RPMI8226 (cell line): Measurements from ENCODE around the gene CCDC47.
A peak's percentile ranks its signal among the peaks of the same experiment; 100 is the strongest.
"Not testable (repeated sequence)": the region's sequence is repeated elsewhere in the genome, so short reads cannot be mapped to it uniquely, and the experiment has no call there.

Experiments
- DNase-seq: peaks from one replicate; pipeline ENCODE4 v3.0.0-alpha.2; 2015

Gene CCDC47

DNA sequence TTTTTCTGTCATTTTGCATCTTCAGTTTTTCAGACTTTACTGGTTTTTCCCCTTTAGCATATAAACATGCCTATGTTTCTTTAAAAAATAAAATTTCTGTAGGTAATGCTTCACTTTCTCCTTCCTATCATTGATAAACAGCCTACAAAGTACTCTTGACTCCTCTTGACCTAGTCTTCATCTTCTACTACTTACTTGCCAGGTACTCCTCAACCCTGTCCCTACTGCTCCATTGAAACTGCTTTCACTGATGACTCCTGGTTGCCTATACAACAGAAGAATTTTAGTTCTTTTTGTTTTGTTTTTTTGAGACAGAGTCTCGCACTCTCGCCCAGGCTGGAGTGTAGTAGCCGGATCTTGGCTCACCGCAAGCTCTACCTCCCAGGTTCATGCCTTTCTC is 7.5 kb upstream of the CCDC47 start:
- no peak for DNase-seq

- DNase-seq = no peak
Measured at GRCh38 chr17:63780507-63780906, 7.1 kb upstream of the CCDC47 start.

GRCh38 chr17:63775420-63775819 is 2.0 kb upstream of the CCDC47 start:
- DNase-seq = no peak

DNA sequence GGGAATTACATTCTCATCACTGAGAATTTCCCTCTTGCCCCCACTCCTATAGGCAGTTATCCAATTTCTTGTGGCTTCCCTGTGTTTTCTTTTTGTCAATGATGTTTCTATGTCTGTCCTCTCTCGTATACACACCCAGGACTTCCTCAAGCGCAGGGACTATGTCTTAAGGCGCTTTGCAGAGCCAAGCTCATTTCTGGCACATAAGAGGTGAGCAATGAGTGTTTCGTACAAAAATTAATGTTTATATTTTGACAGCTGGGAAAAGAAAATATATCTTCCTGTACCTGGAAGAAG is 1.5 kb upstream of the CCDC47 start:
- peak; percentile 20 for DNase-seq

GRCh38 chr17:63774141-63774968 is 958 bp upstream of the CCDC47 start, which contains the start of gene DDX42:
Gene DDX42 (plus strand): TSS chr17:63774170. CDS start chr17:63787050, 12,880 bp downstream.
- DNase-seq = no peak

GRCh38 chr17:63772801-63773271 is 561 bp downstream of the CCDC47 start:
- peak; percentile 19 for DNase-seq

DNA sequence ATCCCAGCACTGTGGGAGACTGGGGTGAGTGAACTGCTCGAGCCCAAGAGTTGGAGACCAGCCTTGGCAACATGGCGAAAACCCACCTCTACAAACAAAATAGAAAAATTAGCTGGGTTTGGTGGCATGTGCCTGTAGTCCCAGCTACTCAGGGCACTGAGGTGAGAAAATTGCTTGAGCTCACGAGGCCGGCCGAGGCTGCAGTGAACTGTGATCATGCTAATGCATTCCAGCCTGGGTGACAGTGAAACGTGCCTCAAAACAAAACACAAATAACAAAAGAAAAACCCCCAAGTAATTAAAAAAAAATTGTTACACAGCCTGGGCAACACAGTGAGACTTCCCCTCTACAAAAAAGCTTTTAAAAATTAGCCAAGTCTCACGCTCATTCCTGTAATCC is 5.0 kb downstream of the CCDC47 start:
- DNase-seq = no peak

DNA sequence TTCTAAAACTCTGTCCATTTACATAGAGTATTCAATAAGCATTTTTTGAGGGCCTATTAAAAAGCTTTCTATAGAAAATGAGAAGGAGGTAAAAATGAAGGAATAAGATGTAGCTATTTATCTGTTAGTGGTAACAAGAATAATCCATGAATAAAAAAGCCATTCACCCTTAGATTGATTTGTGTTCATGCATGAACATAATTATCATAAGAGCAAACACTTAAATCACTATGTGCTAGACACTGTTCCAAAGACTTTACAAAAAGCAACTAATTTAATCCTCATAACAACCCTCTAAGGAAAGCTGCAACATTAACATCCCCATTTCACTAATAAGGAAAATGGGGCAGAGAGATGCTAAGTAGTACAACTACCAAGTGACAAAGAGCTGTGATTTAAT is 6.6 kb downstream of the CCDC47 start:
- DNase-seq = no peak

GRCh38 chr17:63764716-63765115 is 8.7 kb downstream of the CCDC47 start:
- DNase-seq = no peak

DNA sequence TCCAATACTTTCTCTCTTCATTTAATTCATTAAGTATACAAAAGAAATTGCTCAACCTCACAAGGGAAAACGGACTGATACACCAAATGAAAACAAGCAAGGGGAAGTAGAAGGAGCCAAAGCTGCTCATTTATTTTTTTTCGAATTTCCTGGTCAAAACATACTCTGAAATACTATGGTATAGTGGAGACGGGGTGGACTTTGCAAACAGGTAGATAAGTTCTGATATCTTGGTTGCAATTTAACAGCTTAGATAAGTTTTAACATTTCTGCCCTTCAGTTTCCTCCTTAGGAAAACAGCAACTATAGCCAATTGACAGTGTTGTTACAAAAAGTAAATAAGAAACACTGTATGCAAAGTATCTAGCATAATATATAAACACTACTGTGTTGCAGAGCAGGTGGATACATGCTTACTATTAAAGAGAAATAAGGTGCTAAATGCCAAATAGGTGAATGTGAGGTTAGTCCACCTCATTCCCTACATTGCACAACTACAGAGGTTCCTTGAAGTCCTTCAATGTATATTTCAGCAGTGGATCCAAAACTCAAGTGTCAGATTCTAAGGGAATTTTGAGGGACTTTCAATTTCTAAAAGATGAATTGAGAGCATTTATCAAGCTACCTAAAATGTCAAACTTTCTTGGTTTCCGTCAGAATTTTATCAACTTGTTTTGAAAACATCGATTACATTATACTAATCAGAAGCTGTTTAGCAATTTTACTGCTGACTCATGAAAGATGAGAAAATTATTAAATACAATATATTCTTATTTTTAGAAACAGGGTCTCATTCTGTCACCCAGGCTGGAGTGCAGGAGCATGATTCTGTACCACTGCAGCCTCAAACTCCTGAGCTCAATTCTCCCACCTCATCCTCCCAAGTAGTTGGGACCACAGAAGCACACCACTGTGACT is 11.0 kb downstream of the CCDC47 start:
- DNase-seq = no peak

- no peak for DNase-seq
Measured at GRCh38 chr17:63760771-63761539, 12.4 kb downstream of the CCDC47 start.

GRCh38 chr17:63758428-63758827 is 15.0 kb downstream of the CCDC47 start:
- DNase-seq = no peak

GRCh38 chr17:63754046-63754445 is 19.4 kb downstream of the CCDC47 start:
- DNase-seq = no peak

GRCh38 chr17:63753215-63753614 is 20.2 kb downstream of the CCDC47 start:
- no peak for DNase-seq

GRCh38 chr17:63752707-63753106 is 20.7 kb downstream of the CCDC47 start:
- DNase-seq = no peak

DNA sequence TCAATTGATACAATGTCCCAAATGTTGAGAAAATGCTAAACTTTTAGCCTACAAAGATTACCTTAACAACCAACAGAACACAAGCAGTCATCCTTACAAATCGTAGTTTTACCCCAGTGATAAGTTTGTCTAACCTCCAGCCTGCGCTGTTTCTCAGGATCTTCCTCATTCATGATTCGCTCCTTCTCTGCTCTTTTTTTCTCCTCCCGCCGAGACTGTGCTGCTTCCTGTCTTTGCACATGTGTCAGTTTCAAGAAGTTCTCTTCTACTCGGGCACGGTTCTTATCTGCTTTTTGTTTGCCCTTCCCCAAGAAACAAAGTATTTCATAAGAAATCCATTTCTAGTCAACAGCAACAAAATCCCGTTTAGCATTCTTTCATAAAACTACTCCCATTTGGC is 21.6 kb downstream of the CCDC47 start:
- DNase-seq = no peak

GRCh38 chr17:63741408-63742173 is 31.8 kb downstream of the CCDC47 start, which contains the start of gene STRADA:
Gene STRADA (minus strand): TSS chr17:63741799. CDS start chr17:63728369, 13,430 bp downstream.
- peak; percentile 99 for DNase-seq

GRCh38 chr17:63741143-63741407 is 32.3 kb downstream of the CCDC47 start:
- no peak for DNase-seq

- DNase-seq = peak; percentile 79
Measured at GRCh38 chr17:63740464-63741142, 32.8 kb downstream of the CCDC47 start.

GRCh38 chr17:63735691-63736090 is 37.7 kb downstream of the CCDC47 start:
- no peak for DNase-seq

DNA sequence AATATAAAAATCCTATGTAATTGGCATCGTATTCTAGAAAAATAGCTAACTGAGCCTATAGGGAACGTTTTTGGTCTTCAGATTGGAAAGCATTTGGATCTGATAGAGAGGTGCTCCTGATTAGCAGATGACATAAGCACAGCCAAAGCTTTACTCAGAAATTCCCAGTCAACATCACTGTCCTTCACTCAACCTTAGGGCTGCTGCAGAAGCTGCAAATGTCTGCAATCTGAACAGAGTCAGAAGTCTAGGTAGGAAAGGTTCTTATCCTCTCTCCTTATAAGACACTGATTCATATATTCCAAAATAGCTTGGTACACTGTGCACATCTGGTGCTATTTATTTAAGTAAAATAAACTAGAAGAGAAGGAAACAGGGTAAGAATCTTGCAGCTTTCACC is 51.0 kb downstream of the CCDC47 start:
- DNase-seq = no peak

GRCh38 chr17:63720194-63720593 is 53.2 kb downstream of the CCDC47 start:
- DNase-seq = not testable (repeated sequence)
